ENCODE measurements around the gene SDR39U1. TPM values are rescaled to one million over a fixed set of nuclear protein-coding genes. Genes with fewer than 3 reads are reported as not detected.
A peak's percentile ranks its signal among the peaks of the same experiment; 100 is the strongest.

The SDR39U1 gene
- total RNA-seq, 1 donor from 2014 or later: 29.7 TPM

DNA sequence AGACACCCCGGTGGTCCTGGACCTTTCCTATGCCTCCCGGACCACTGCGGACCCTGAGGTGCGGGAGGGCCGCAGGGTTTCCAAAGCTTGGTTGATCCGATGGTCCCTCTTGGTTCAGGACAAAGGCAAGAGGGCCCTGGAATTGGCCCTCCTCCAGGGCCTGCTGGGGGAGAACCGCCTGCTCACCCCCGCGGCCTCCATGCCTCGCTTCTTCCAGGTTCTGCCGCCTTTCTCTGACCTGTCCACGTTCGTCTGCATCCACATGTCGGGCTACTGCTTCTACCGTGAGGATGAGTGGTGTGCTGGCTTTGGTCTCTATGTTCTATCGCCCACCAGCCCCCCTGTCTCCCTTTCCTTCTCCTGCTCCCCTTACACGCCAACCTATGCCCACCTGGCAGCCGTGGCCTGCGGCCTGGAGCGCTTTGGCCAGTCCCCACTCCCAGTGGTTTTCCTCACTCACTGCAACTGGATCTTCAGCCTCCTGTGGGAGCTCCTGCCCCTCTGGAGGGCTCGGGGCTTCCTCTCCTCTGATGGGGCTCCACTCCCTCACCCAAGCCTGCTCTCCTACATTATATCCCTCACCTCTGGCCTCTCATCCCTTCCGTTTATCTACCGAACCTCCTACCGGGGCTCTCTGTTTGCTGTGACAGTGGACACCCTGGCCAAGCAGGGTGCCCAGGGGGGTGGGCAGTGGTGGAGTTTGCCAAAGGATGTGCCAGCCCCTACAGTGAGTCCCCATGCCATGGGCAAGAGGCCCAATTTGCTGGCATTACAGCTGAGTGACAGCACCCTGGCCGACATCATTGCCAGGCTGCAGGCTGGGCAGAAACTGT, 26.9 kb downstream of the SDR39U1 start:
- Histone ChIP-seq H3K27me3 (ENCODE audit: control insufficient read depth, insufficient read depth, low read length) (no peaks in the 10 kb centered on the region), H3K36me3 (ENCODE audit: control insufficient read depth, insufficient read depth, low read length) (no peaks in the 10 kb centered on the region), H3K4me3 (ENCODE audit: low read depth, low read length) (no peak overlapping the region)
- DNase-seq (ENCODE audit: low read depth): no peak
- TF ChIP-seq, protein P1, sequence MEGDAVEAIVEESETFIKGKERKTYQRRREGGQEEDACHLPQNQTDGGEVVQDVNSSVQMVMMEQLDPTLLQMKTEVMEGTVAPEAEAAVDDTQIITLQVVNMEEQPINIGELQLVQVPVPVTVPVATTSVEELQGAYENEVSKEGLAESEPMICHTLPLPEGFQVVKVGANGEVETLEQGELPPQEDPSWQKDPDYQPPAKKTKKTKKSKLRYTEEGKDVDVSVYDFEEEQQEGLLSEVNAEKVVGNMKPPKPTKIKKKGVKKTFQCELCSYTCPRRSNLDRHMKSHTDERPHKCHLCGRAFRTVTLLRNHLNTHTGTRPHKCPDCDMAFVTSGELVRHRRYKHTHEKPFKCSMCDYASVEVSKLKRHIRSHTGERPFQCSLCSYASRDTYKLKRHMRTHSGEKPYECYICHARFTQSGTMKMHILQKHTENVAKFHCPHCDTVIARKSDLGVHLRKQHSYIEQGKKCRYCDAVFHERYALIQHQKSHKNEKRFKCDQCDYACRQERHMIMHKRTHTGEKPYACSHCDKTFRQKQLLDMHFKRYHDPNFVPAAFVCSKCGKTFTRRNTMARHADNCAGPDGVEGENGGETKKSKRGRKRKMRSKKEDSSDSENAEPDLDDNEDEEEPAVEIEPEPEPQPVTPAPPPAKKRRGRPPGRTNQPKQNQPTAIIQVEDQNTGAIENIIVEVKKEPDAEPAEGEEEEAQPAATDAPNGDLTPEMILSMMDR (IDR thresholded peaks at IDR 0.05; ENCODE audit: insufficient read depth, low read length, poor library complexity, severe bottlenecking): no peak

DNA sequence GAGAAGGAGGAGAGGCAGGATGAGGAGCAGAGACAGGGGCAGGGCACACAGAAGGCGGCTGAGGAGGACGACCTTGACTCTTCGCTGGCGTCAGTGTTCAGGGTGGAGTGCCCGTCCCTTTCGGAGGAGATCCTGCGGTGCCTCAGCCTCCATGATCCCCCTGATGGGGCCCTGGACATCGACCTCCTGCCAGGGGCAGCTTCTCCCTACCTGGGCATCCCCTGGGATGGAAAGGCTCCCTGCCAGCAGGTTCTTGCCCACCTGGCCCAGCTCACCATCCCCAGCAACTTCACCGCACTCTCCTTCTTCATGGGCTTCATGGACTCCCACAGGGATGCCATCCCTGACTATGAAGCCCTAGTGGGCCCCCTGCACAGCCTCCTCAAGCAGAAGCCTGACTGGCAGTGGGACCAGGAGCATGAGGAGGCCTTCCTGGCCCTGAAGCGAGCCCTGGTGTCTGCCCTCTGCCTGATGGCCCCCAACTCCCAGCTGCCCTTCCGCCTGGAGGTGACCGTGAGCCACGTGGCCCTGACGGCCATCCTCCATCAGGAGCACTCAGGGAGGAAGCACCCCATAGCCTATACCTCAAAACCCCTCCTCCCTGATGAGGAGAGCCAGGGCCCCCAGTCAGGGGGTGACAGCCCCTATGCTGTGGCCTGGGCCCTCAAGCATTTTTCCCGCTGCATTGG, 27.7 kb downstream of the SDR39U1 start:
- no peaks in the 10 kb centered on the region for H3K36me3 ChIP-seq (ENCODE audit: control insufficient read depth, insufficient read depth, low read length)
- no peak overlapping the region for H3K4me3 ChIP-seq (ENCODE audit: low read depth, low read length)
- no peak for DNase-seq (ENCODE audit: low read depth)
- TF ChIP-seq, protein P1 (IDR thresholded peaks at IDR 0.05; ENCODE audit: insufficient read depth, low read length, poor library complexity, severe bottlenecking): no peak
- no peaks in the 10 kb centered on the region for H3K27me3 ChIP-seq (ENCODE audit: control insufficient read depth, insufficient read depth, low read length)

GRCh38 chr14:24414077-24414476, 28.5 kb downstream of the SDR39U1 start:
- DNase-seq (ENCODE audit: low read depth): no peak
- Histone ChIP-seq H3K4me3 (ENCODE audit: low read depth, low read length) (no peak overlapping the region), H3K36me3 (ENCODE audit: control insufficient read depth, insufficient read depth, low read length) (no peaks in the 10 kb centered on the region), H3K27me3 (ENCODE audit: control insufficient read depth, insufficient read depth, low read length) (no peaks in the 10 kb centered on the region)
- TF ChIP-seq, protein P1 (IDR thresholded peaks at IDR 0.05; ENCODE audit: insufficient read depth, low read length, poor library complexity, severe bottlenecking): no peak

DNA sequence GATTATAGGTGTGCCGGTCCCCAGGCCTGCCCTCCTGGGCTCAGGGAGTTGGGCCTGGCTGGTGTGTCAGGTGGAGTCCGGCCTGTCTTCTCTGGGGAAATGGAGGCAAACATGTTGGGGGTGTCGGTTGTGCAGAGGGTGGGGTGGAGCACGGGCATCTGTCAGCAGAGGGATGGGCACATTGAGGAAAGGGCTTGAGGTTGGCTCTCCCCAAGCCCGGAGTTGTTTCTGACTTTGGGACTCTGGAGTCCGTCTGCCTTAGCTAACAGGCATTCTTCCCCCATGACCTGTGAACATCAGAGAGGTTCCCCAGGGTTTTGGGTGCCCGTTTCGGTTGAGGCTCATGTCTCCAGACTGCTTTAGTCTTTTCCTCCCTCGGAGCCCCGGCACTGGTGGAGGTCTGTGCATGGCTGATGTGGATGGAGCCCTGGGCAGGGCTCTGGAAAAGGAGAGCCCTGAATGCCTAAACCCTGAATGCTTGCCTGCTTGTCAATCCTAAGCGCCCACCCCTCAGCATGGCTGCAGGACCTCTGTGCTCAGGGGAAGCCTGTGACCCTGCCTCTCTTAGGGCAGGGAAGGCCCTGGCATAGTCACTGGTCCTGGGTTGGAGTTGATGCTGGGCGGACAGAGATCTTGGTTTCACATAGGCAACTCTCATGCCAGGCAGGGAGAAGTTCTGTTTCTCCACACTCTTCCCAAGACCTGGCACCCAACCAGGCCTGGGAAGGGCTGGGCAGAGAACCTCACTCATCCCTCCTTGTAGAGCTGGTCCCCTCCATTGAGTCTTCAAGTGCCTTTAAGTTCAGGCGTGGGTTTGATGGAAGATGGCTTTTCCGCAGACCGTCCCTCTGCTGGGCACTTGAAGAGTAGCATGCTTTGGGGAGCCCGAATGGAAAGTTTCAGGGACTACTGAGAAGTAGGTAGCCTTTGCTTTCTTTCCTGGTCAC, 30.9 kb downstream of the SDR39U1 start:
- no peak overlapping the region for H3K4me3 ChIP-seq (ENCODE audit: low read depth, low read length)
- DNase-seq (ENCODE audit: low read depth): no peak
- TF ChIP-seq, protein P1 (IDR thresholded peaks at IDR 0.05; ENCODE audit: insufficient read depth, low read length, poor library complexity, severe bottlenecking): peak; percentile 65
- H3K27me3 ChIP-seq (ENCODE audit: control insufficient read depth, insufficient read depth, low read length): no peaks in the 10 kb centered on the region
- H3K36me3 ChIP-seq (ENCODE audit: control insufficient read depth, insufficient read depth, low read length): no peaks in the 10 kb centered on the region

DNA sequence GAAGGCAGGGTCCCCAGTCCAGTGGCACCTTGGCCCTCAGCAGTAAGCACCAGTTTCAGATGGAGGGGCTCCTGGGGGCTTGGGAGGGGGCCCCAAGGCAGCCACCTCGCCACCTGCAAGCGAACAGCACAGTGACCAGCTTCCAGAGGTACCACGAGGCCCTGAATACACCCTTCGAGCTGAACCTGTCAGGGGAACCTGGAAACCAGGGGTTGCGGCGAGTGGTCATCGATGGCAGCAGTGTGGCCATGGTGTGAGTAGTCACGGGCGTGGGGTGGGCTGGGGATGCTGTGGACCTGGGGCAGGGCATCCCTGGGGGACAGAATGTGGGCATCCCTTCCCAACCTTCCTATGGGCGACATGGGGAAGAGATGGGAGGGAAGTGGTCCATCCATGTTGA, 32.6 kb downstream of the SDR39U1 start:
- TF ChIP-seq, protein P1 (IDR thresholded peaks at IDR 0.05; ENCODE audit: insufficient read depth, low read length, poor library complexity, severe bottlenecking): no peak
- H3K4me3 ChIP-seq (ENCODE audit: low read depth, low read length): no peak overlapping the region
- H3K36me3 ChIP-seq (ENCODE audit: control insufficient read depth, insufficient read depth, low read length): no peaks in the 10 kb centered on the region
- no peaks in the 10 kb centered on the region for H3K27me3 ChIP-seq (ENCODE audit: control insufficient read depth, insufficient read depth, low read length)
- no peak for DNase-seq (ENCODE audit: low read depth)
